Activated CD4-positive, alpha-beta T cell treated with anti-CD3 and anti-CD28 coated beads for 1 hour (primary cell): ENCODE results near the gene SGK2.

ENCODE experiments used
- DNase-seq: peaks from one replicate; pipeline ENCODE4 v3.0.0-alpha.2; 2020

SGK2 gene

GRCh38 chr20:43631598-43631997 is 72.8 kb downstream of the SGK2 start:
- DNase-seq: no peak
